GM13976 (cell line): ENCODE results near the gene CDK5.

Experiments used
- DNase-seq: peaks from one replicate; pipeline ENCODE4 v3.0.0; 2012; ENCODE audit warnings: low spot score
- CTCF ChIP-seq: IDR thresholded peaks from 2 replicates; pipeline ENCODE4 v1.5.1; 2012; ENCODE audit warnings: borderline replicate concordance, mild to moderate bottlenecking; ENCODE audit not compliant: insufficient read depth; ENCODE audit errors: extremely low read depth, missing control alignments, control extremely low read depth
- in situ Hi-C: fragments of 300-500 bp; cut with MboI; formaldehyde crosslinking; loops from one replicate; pipeline ENCODE4 v1.12.0; 2022; ENCODE audit warnings: low sequenced_read_pairs, mixed read lengths, inconsistent platforms; ENCODE audit not compliant: unreplicated experiment

The CDK5 gene

GRCh38 chr7:151010037-151010306, 47.7 kb downstream of the CDK5 start:
- in situ Hi-C loops: no loop called here
- DNase-seq: no peak
- no peak for TF ChIP-seq CTCF

GRCh38 chr7:151009327-151010036, 48.2 kb downstream of the CDK5 start:
- in situ Hi-C loops: no loop called here
- DNase-seq: no peak
- no peak for TF ChIP-seq CTCF

- DNase-seq: peak; percentile 93
- in situ Hi-C loops: no loop called here
- peak; percentile 81 for TF ChIP-seq CTCF
Observed at GRCh38 chr7:151008511-151009323, 49.0 kb downstream of the CDK5 start.

- no peak for TF ChIP-seq CTCF
- DNase-seq: no peak
- in situ Hi-C loops: no loop called here
Observed at GRCh38 chr7:151008143-151008510, 49.6 kb downstream of the CDK5 start.

- in situ Hi-C loops: no loop called here
- TF ChIP-seq CTCF: no peak
- DNase-seq: no peak
Observed at GRCh38 chr7:151007469-151007898, 50.2 kb downstream of the CDK5 start.

GRCh38 chr7:151006590-151007300, 51.0 kb downstream of the CDK5 start:
- in situ Hi-C loops: no loop called here
- no peak for DNase-seq
- no peak for TF ChIP-seq CTCF
